GM19438 (cell line): ENCODE measurements around the gene PSTPIP1.

Source experiments
- ATAC-seq: cut with Tn5 transposase; IDR thresholded peaks from one replicate; pipeline ENCODE4 v1.9.1; 2021; ENCODE audit warnings: low read depth; ENCODE audit not compliant: unreplicated experiment

The PSTPIP1 gene

GRCh38 chr15:77017761-77018720 is 23.1 kb downstream of the PSTPIP1 start:
- no peak for ATAC-seq

- ATAC-seq: no peak
Measured at GRCh38 chr15:77018796-77019505, 24.0 kb downstream of the PSTPIP1 start.

- no peak for ATAC-seq
Measured at GRCh38 chr15:77019521-77020331, 24.8 kb downstream of the PSTPIP1 start.

- no peak for ATAC-seq
Measured at GRCh38 chr15:77020348-77021087, 25.6 kb downstream of the PSTPIP1 start.

GRCh38 chr15:77021088-77021481 is 26.2 kb downstream of the PSTPIP1 start:
- no peak for ATAC-seq

- no peak for ATAC-seq
Measured at GRCh38 chr15:77021803-77022381, 27.0 kb downstream of the PSTPIP1 start.

- ATAC-seq: no peak
Measured at GRCh38 chr15:77022646-77023575, 28.0 kb downstream of the PSTPIP1 start.

- ATAC-seq: no peak
Measured at GRCh38 chr15:77023576-77024272, 28.8 kb downstream of the PSTPIP1 start.

- no peak for ATAC-seq
Measured at GRCh38 chr15:77024273-77025082, 29.6 kb downstream of the PSTPIP1 start.

GRCh38 chr15:77025083-77025901 is 30.4 kb downstream of the PSTPIP1 start:
- ATAC-seq: no peak

GRCh38 chr15:77025941-77026411 is 31.1 kb downstream of the PSTPIP1 start:
- ATAC-seq: no peak

GRCh38 chr15:77026501-77027110 is 31.7 kb downstream of the PSTPIP1 start:
- no peak for ATAC-seq

GRCh38 chr15:77027111-77027696 is 32.3 kb downstream of the PSTPIP1 start:
- ATAC-seq: no peak

GRCh38 chr15:77027697-77028450 is 32.9 kb downstream of the PSTPIP1 start:
- ATAC-seq: no peak
